HG02798 (cell line): ENCODE data around the gene ERFL.

Source experiments
- ATAC-seq: cut with Tn5 transposase; IDR thresholded peaks from one replicate; pipeline ENCODE4 v1.9.1; 2021; ENCODE audit warnings: mild to moderate bottlenecking; ENCODE audit not compliant: unreplicated experiment, poor library complexity

ERFL gene

DNA sequence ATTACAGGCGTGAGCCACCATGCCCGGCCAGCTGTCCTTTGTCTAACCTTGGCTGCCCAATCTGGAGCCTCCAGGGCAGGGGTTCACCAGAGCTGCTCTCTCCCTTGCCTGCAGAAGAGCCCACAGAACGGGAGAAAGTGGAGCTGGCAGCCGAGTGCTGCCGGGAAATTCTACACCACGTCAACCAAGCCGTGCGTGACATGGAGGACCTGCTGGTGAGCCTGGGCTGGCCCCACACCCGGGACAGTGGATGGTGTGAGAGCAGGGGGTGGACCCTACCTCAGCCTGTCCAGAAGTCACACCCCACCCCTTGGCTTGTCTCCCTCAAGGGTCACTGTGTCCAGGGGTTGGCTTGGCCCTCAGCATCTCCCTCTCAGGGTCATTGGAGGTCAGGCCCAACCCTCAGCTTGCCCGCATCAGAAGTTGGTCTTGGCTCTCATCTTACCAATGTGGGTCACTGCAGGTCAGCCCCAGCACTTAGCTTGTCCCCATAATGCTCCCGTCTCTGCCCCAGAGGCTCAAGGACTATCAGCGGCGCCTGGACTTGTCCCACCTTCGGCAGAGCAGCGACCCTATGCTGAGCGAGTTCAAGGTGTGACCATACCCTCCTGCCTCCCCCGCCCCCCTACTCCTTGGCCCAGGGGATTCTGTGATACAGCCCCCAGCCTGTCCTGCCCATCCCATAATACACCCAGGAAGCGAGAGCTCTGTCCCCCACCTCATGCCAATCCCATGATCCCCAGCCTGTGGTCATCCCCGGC, 24.9 kb downstream of the ERFL start:
- no peak for ATAC-seq

GRCh38 chr19:41902594-41902993, 25.7 kb downstream of the ERFL start:
- no peak for ATAC-seq

DNA sequence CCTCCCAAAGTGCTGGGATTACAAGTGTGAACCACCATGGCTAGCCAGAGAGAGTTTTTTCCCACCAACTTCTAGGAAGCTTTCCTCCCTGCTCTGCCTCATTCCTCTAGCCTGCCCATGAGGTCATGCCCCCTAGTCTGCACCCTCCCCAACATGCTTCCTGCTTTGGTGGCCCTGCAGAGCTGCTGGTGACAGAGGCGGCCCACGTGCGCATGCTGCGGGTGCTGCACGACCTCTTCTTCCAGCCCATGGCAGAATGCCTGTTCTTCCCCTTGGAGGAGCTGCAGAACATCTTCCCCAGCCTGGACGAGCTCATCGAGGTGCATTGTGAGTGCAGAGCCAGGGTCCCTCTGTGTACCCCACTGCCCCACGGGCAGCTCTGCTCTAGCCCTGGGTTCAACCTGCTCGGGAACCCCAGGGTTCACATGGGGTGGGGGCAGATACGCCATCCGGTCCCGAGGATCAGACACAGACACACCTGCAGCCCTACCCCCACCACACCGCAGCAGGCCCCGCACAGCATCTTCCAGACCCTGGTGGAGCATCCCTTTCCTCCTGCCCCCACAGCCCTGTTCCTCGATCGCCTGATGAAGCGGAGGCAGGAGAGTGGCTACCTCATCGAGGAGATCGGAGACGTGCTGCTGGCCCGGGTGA, 26.4 kb downstream of the ERFL start:
- ATAC-seq, result no peak

DNA sequence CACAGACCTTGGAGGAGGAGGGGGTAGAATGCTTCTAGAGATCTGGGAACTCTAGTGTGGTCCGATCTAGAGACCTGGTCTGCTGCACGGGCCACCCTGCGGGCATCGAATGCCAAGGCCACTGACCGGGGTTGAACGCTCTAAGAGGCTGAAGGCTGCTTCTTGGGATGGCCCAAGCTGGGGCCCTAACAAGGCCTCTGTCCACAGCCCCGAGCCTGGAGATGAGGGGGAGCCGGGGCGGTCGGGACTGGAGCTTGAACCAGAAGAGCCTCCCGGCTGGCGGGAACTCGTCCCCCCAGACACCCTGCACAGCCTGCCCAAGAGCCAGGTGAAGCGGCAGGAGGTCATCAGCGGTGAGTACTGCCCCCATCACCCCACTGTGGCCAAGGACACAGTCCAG, 30.0 kb downstream of the ERFL start:
- no peak for ATAC-seq

DNA sequence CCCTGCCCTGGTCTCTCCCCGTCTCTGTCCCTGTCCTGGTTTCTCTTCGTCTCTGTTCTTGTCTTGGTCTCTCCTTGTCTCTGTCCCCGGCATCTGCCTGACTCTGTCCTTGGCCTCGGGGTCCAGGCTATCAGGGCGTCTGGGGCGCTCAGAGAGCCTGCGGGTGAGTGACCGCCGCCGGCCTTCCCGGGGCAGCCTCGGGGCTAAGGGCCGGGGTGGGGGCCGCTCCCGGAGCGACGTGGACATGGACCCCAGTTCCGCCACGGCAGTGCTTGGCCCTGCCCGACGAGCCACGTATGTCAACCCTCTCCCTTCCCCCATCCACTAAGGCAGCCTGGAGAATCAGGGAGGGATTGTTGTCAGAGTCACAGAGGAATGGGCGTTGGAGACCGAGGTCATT, 30.4 kb downstream of the ERFL start:
- ATAC-seq, result no peak

GRCh38 chr19:41897181-41897580, 31.1 kb downstream of the ERFL start:
- ATAC-seq, result no peak

GRCh38 chr19:41896581-41896942, 31.7 kb downstream of the ERFL start:
- no peak for ATAC-seq

- ATAC-seq, result no peak
These were observed 32.3 kb downstream of the ERFL start for GRCh38 chr19:41895745-41896580.

GRCh38 chr19:41894350-41894749, 33.9 kb downstream of the ERFL start:
- no peak for ATAC-seq

DNA sequence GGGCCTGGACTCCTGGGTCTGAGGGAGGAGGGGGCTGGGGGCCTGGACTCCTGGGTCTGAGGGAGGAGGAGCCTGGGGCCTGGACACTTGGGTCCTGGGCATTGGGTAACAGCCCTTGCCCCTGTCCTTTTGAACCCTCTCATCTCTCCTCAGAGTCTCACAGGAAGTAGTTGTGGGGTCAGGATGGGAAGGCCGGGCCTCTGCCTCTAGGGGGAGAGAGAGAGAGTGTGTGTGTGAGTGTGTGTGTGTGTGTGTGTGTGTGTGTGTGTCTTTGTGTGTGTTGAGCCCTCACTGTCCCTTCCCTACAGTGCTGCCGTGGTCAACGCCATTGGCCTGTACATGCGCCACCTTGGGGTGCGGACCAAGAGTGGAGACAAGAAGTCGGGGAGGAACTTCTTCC, 34.4 kb downstream of the ERFL start:
- no peak for ATAC-seq

DNA sequence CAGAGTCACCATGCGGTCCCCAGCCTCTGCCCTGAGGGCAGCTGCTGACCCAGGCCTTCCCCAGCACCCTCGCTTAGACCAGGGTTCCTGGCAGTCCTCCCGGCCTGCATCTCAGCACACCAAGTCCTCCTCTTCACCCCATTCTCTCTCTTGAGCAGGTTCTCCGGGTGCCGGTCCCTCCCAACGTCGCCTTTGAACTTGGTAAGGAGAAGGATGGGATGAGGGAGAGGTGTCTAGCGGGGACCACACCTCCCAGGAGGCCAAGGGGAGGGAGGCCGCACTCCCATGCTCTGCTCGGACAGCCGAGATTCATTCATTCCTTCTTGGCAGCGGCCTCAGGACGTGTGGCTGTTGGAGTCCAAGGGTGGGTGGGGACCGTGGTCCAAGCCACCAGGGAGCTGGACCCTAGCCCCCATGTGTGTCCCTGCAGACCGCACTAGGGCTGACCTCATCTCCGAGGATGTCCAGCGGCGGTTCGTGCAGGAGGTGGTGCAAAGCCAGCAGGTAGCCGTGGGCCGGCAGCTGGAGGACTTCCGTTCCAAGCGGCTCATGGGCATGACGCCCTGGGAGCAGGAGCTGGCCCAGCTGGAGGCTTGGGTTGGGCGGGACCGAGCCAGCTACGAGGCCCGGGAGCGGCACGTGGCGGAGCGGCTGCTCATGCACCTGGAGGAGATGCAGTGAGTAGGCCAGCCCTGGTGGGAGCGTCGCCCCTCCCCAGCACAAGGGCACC, 35.9 kb downstream of the ERFL start:
- no peak for ATAC-seq

DNA sequence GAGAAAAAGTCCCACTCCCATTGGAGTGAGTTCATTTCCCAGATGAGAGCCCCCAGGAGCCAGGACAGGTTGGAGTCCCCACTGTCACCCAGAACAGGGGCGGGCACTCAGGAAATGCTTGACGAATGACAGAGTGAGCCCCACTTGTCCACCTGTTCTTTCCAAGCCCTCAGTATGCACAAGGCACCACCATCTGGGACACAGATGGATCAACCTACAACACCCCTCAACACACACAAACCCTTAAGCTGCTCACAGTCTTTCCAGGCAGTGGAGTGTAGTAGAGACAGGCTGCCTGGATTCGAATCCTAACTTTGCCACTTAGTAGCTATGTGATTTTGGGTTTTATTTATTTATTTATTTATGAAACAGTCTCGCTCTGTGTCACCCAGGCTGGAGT, 37.3 kb downstream of the ERFL start:
- no peak for ATAC-seq

GRCh38 chr19:41889896-41890295, 38.4 kb downstream of the ERFL start:
- no peak for ATAC-seq

- ATAC-seq, result no peak
These were observed 39.3 kb downstream of the ERFL start for GRCh38 chr19:41888926-41889325.

DNA sequence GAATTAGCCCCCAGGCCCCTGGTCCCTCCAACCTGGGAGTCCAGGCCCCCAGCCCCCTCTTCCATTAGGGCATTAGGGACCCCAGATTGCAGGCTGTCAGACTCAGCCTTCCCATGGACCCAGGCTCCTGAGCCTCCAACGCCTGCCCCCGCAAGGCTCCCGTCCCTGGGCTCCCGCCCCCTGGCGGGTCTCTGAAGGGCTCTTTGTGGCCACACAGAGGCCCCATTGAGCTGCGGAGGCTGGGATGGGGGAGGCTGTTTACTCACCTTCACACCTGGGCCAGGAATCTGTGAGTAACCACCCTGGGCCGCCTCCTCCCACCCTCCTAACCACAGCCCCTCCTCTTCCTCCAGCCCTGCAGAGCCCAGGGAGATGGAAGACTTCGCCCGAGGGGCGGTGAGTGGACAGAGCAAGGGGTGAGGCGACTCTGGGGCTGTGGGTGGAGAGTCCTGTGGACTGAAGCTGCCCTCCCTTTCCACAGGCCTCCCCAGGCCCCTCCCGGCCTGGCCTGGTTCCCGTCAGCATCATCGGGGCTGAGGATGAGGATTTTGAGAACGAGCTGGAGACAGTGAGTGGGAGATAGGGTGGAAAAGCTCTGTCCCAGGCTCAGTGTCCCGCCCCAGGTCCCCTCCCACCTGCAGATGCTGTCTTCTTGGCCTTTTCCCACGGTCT, 40.4 kb downstream of the ERFL start:
- no peak for ATAC-seq

- no peak for ATAC-seq
These were observed 41.2 kb downstream of the ERFL start for GRCh38 chr19:41886761-41887710.

GRCh38 chr19:41883821-41884733, 44.2 kb downstream of the ERFL start:
- ATAC-seq, result peak; percentile 83

DNA sequence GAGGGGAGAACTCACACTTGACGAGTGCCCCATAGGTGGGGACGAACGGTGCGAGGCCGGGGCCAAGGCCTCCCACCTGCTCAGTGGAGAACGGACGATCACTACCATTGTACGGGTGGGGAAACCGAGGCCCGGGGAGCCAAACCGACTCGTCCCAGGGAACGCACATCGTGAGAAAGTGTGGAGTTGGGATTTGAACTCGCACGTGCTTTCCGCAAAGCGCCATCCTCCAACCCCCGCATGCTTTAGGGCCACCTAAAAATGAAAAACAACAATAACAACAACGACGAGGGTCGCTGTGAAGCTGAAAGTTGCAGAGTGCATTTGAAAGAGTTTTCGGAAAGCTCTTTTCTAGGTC, 44.8 kb downstream of the ERFL start:
- ATAC-seq, result no peak
